Ascending aorta (tissue), 2 donors: ENCODE data around the gene EVA1A. TPM values are rescaled to one million over a fixed set of nuclear protein-coding genes. Genes with fewer than 3 reads are reported as not detected.

Source experiments
- DNase-seq, 2 donors: peaks; one replicate each; pipeline ENCODE4 v3.0.0-alpha.2; 2019; ENCODE audit warnings: low spot score in 2 of 2
- H3K27ac ChIP-seq, 2 donors: fragments of 200-600 bp; sonication (generic); one replicate each; pipeline ENCODE4 v1.5.1; 2016 to 2017; ENCODE audit warnings: mild to moderate bottlenecking in 1 of 2
- H3K27me3 ChIP-seq: fragments of 200-600 bp; sonication (generic); one replicate; pipeline ENCODE4 v1.5.1; 2017
- H3K36me3 ChIP-seq, 2 donors: fragments of 200-600 bp; sonication (generic); one replicate each; pipeline ENCODE4 v1.5.1; 2016
- H3K4me1 ChIP-seq, 2 donors: fragments of 200-600 bp; sonication (generic); one replicate each; pipeline ENCODE4 v1.5.1; 2016 to 2017; ENCODE audit warnings: mild to moderate bottlenecking in 1 of 2
- H3K4me3 ChIP-seq, 2 donors: fragments of 200-600 bp; sonication (generic); one replicate each; pipeline ENCODE4 v1.5.1; 2016 to 2017; ENCODE audit warnings: mild to moderate bottlenecking in 1 of 2
- H3K9me3 ChIP-seq, 2 donors: fragments of 200-600 bp; sonication (generic); one replicate each; pipeline ENCODE4 v1.5.1; 2016
- CTCF ChIP-seq, 3 experiments: fragments of 200-600 bp in 2 of 3; fragments of 450-650 bp in 1 of 3; sonication (generic) in 2 of 3; IDR thresholded peaks; one replicate each; pipeline ENCODE4 v1.5.1; 2016 to 2019; ENCODE audit warnings: antibody characterized with exemption in 3 of 3, mild to moderate bottlenecking in 1 of 3, moderate library complexity in 1 of 3
- intact Hi-C: fragments of 100-400 bp; cut with DNase I; formaldehyde crosslinking; loops from one replicate; pipeline ENCODE4 v1.15.1; 2023
- total RNA-seq: library from RNA; depleted of rRNA; stranded (reverse); fragments of >200 nt; gene quantifications from one replicate; pipeline ENCODE4 v1.1.0, GENCODE V29; 2016

The EVA1A gene
- total RNA-seq, 1 donor from 2014 or later: not detected

- TF ChIP-seq CTCF (IDR thresholded peaks at IDR 0.05): no peak
- no peaks in the 10 kb centered on the region for H3K36me3 ChIP-seq
- no peak for DNase-seq
- H3K27ac ChIP-seq: no peak overlapping the region
- no peaks in the 10 kb centered on the region for H3K27me3 ChIP-seq
- H3K9me3 ChIP-seq: no peaks in the 10 kb centered on the region
- intact Hi-C loops: no loop called here
- no peak overlapping the region for H3K4me3 ChIP-seq
- H3K4me1 ChIP-seq: no peaks in the 10 kb centered on the region
Observed at GRCh38 chr2:75475976-75476375, 84.8 kb downstream of the EVA1A start.

GRCh38 chr2:75475049-75475448 lies 85.7 kb downstream of the EVA1A start:
- H3K27ac ChIP-seq: no peak overlapping the region
- no peak overlapping the region for H3K4me3 ChIP-seq
- no peaks in the 10 kb centered on the region for H3K27me3 ChIP-seq
- TF ChIP-seq CTCF (IDR thresholded peaks at IDR 0.05): no peak
- DNase-seq: no peak
- H3K36me3 ChIP-seq: no peaks in the 10 kb centered on the region
- intact Hi-C loops: no loop called here
- no peaks in the 10 kb centered on the region for H3K9me3 ChIP-seq
- H3K4me1 ChIP-seq: no peaks in the 10 kb centered on the region

GRCh38 chr2:75474115-75474514 lies 86.6 kb downstream of the EVA1A start:
- no peak for DNase-seq
- Histone ChIP-seq H3K4me3 (no peak overlapping the region), H3K27me3 (no peaks in the 10 kb centered on the region), H3K9me3 (no peaks in the 10 kb centered on the region), H3K4me1 (no peaks in the 10 kb centered on the region), H3K27ac (no peak overlapping the region), H3K36me3 (no peaks in the 10 kb centered on the region)
- no peak for TF ChIP-seq CTCF (IDR thresholded peaks at IDR 0.05)
- intact Hi-C loops: no loop called here

- no peaks in the 10 kb centered on the region for H3K9me3 ChIP-seq
- intact Hi-C loops: no loop called here
- DNase-seq: no peak
Observed at GRCh38 chr2:75466708-75467311, 93.9 kb downstream of the EVA1A start.

GRCh38 chr2:75465317-75465984 lies 95.3 kb downstream of the EVA1A start:
- intact Hi-C loops: no loop called here
- Histone ChIP-seq H3K36me3 (no peaks in the 10 kb centered on the region), H3K27me3 (no peaks in the 10 kb centered on the region), H3K4me3 (no peak overlapping the region), H3K27ac (no peak overlapping the region), H3K4me1 (no peaks in the 10 kb centered on the region), H3K9me3 (no peaks in the 10 kb centered on the region)
- no peak for DNase-seq
- no peak for TF ChIP-seq CTCF (IDR thresholded peaks at IDR 0.05)

More at GRCh38 chr2:75466708-75467311, 93.9 kb downstream of the EVA1A start:
- Histone ChIP-seq H3K36me3 (no peaks in the 10 kb centered on the region), H3K27me3 (no peaks in the 10 kb centered on the region), H3K27ac (no peak overlapping the region), H3K4me1 (no peaks in the 10 kb centered on the region), H3K4me3 (no peak overlapping the region)
- no peak for TF ChIP-seq CTCF (IDR thresholded peaks at IDR 0.05)
